ENCODE results near the gene STAT2. TPM values are rescaled to one million over a fixed set of nuclear protein-coding genes. Genes with fewer than 3 reads are reported as not detected.
"Not testable (repeated sequence)": the region's sequence is repeated elsewhere in the genome, so short reads cannot be mapped to it uniquely, and the experiment has no call there.

STAT2 gene
- polyA plus RNA-seq: 95.8 to 120 TPM (median 109 TPM) in 3 replicates
- 17.2 TPM for polyA plus RNA-seq (2011; ENCODE audit: low read depth)
- 45.1 and 54.8 TPM in 2 replicates for polyA plus RNA-seq (2011; cell fraction: cytosol; rRNA removed)
- polyA plus RNA-seq (2011; cell fraction: nucleus; rRNA removed): 344 and 372 TPM in 2 replicates
- 30.2 and 75.7 TPM in 2 replicates for polyA plus RNA-seq (2012; ENCODE audit: low replicate concordance)
- 107 to 189 TPM (median 189 TPM) in 3 replicates for polyA minus RNA-seq
- polyA minus RNA-seq (2011; cell fraction: cytosol; rRNA and poly(A)+ RNA removed): 70.4 TPM
- polyA minus RNA-seq (2011; cell fraction: nucleus; rRNA and poly(A)+ RNA removed): 132 and 225 TPM in 2 replicates

DNA sequence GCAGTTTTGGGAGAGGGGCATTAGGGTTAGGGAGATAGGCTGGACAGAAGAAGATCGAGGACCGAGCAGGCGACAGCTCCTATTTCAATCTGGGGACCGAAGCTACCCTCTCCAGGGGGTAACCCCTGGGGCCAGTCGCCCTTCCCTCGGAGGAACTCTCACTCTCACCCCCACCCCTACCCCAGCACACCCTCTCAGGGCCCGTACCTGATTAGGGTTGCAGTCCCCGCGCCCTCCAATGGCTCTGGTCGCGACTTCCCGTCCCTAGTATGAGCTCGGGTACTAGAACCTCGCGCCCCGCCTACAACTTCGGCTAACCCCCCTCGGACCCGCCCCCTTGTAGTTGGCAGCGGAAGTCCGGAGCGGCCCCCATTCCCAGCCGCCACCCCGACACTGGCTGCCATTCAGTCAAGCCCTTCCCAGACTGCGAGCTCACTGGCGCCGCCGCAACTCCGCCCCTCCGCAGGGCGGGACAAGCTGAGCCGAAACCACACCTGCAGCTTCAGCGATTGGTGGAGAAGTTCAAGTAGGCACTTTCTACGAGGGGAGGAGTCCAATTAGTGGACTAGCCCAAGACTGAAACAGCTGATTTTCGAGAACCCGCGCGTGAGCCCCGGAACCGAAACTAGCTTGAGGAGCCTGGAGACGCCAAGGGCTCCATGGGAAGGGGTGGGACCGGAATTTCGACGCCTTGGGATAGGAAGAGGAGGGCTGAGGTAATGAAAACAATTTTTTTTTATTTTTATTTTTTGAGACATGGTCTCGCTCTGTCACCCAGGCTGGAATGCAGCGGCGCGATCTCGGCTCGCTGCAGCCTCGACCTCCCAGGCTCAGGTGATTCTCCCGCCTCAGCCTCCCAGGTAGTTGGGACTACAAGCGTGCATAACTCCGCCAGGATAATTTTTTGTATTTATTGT, at the start of gene STAT2:
STAT2 (minus strand) TSS at position 257 of the 917 bp plus-strand sequence. CDS start 3,536 bp downstream, outside the sequence.
- H3K9me3 ChIP-seq (ENCODE audit: control insufficient read depth, low read depth, low read length): no peaks in the 10 kb centered on the region
- H3K79me2 ChIP-seq (ENCODE audit: control insufficient read depth, insufficient read depth, low read length): peaks cover 16% of the 10 kb centered on the region
- DNase-seq (ENCODE audit: low read depth, low spot score) (peak; percentile 100), FAIRE-seq (peak; percentile 78)
- H3K4me1 ChIP-seq (ENCODE audit: control insufficient read depth, extremely low read depth, insufficient read depth, low read length): peaks cover 15% of the 10 kb centered on the region
- peak within 1 kb of the TSS; percentile 88 for H2AFZ ChIP-seq (ENCODE audit: control insufficient read depth, low read length)
- no peaks in the 10 kb centered on the region for H3K27me3 ChIP-seq (ENCODE audit: control insufficient read depth, extremely low read depth, insufficient read depth, low read length)
- peak within 1 kb of the TSS; percentile 86 for H3K4me2 ChIP-seq (ENCODE audit: control insufficient read depth, extremely low read depth, insufficient read depth, low read depth, low read length)
- H4K20me1 ChIP-seq (ENCODE audit: control insufficient read depth, extremely low read depth, insufficient read depth, low read length): no peaks in the 10 kb centered on the region
- H3K27ac ChIP-seq (ENCODE audit: control insufficient read depth, insufficient read depth, low read length): peak within 1 kb of the TSS; percentile 91
- H3K9ac ChIP-seq (ENCODE audit: control insufficient read depth, extremely low read depth, insufficient read depth, low read length): peak within 1 kb of the TSS; percentile 95
- H3K36me3 ChIP-seq (ENCODE audit: control insufficient read depth in 2 of 2, extremely low read depth in 1 of 2, insufficient read depth in 2 of 2, low read length in 2 of 2): peaks cover 9 to 12% of the 10 kb centered on the region in 2 experiments
- no peaks in the 10 kb centered on the region for H3K9me1 ChIP-seq (ENCODE audit: control insufficient read depth, extremely low read depth, insufficient read depth, low read length)
- no peak for TF ChIP-seq EZH2 (IDR thresholded peaks at IDR 0.05; ENCODE audit: low read length)
- TF ChIP-seq, protein P1, sequence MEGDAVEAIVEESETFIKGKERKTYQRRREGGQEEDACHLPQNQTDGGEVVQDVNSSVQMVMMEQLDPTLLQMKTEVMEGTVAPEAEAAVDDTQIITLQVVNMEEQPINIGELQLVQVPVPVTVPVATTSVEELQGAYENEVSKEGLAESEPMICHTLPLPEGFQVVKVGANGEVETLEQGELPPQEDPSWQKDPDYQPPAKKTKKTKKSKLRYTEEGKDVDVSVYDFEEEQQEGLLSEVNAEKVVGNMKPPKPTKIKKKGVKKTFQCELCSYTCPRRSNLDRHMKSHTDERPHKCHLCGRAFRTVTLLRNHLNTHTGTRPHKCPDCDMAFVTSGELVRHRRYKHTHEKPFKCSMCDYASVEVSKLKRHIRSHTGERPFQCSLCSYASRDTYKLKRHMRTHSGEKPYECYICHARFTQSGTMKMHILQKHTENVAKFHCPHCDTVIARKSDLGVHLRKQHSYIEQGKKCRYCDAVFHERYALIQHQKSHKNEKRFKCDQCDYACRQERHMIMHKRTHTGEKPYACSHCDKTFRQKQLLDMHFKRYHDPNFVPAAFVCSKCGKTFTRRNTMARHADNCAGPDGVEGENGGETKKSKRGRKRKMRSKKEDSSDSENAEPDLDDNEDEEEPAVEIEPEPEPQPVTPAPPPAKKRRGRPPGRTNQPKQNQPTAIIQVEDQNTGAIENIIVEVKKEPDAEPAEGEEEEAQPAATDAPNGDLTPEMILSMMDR (optimal IDR thresholded peaks at IDR 0.05 in 1 of 3, IDR thresholded peaks at IDR 0.05 in 1 of 3, conservative IDR thresholded peaks at IDR 0.05 in 1 of 3; ENCODE audit: extremely low read depth in 1 of 3, insufficient read depth in 2 of 3, low read length in 3 of 3): no peak
- dilution Hi-C loops (cut with MboI; ENCODE audit: extremely low pct_ligation_motif_present, low sequenced_read_pairs): no loop called here
- peak within 1 kb of the TSS; percentile 84 to 98 (median 92) for H3K4me3 ChIP-seq (ENCODE audit: control insufficient read depth in 2 of 3, extremely low read depth in 1 of 3, insufficient read depth in 2 of 3, low read depth in 1 of 3, low read length in 3 of 3)

DNA sequence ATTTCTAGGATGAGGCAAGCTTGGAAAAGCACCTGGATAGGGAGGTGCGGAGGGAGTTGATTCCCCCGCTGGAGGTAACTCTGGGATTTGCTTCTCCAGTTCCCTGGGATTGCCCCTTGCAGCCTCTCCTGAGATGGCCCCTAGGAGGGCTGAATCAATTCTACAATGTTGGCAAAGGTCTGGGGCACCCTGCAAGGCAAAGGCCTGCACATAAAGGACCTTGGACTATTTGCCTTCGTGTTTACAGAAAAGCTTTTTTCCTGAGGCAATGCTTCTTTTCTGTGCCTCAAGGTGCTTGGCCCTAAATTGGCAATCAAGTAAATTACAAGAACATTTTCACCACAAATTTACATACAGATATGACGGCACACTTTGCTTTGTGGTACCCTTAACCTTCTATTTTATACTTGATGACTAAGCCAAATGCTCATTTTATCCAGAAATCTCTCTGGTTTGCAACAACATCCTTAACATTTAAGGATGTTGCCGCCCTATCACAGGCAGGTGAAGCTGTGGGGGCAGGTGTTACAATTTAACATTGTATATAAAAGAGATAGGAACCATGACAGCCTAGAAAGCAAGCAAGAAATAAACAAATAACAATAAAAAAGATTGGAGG, 49.0 kb upstream of the STAT2 start:
- no peak overlapping the region for H2AFZ ChIP-seq (ENCODE audit: control insufficient read depth, low read length)
- no peaks in the 10 kb centered on the region for H4K20me1 ChIP-seq (ENCODE audit: control insufficient read depth, extremely low read depth, insufficient read depth, low read length)
- H3K27ac ChIP-seq (ENCODE audit: control insufficient read depth, insufficient read depth, low read length): no peak overlapping the region
- DNase-seq (ENCODE audit: low read depth, low spot score) (no peak), FAIRE-seq (no peak)
- H3K36me3 ChIP-seq (ENCODE audit: control insufficient read depth in 2 of 2, extremely low read depth in 1 of 2, insufficient read depth in 2 of 2, low read length in 2 of 2): no peaks in the 10 kb centered on the region
- H3K27me3 ChIP-seq (ENCODE audit: control insufficient read depth, extremely low read depth, insufficient read depth, low read length): no peaks in the 10 kb centered on the region
- no peak overlapping the region for H3K4me2 ChIP-seq (ENCODE audit: control insufficient read depth, extremely low read depth, insufficient read depth, low read depth, low read length)
- no peak overlapping the region for H3K4me3 ChIP-seq (ENCODE audit: control insufficient read depth in 2 of 3, extremely low read depth in 1 of 3, insufficient read depth in 2 of 3, low read depth in 1 of 3, low read length in 3 of 3)
- H3K4me1 ChIP-seq (ENCODE audit: control insufficient read depth, extremely low read depth, insufficient read depth, low read length): no peaks in the 10 kb centered on the region
- no peaks in the 10 kb centered on the region for H3K9me1 ChIP-seq (ENCODE audit: control insufficient read depth, extremely low read depth, insufficient read depth, low read length)
- no peaks in the 10 kb centered on the region for H3K79me2 ChIP-seq (ENCODE audit: control insufficient read depth, insufficient read depth, low read length)
- TF ChIP-seq, protein P1 (optimal IDR thresholded peaks at IDR 0.05 in 1 of 3, IDR thresholded peaks at IDR 0.05 in 1 of 3, conservative IDR thresholded peaks at IDR 0.05 in 1 of 3; ENCODE audit: extremely low read depth in 1 of 3, insufficient read depth in 2 of 3, low read length in 3 of 3): no peak
- TF ChIP-seq EZH2 (IDR thresholded peaks at IDR 0.05; ENCODE audit: low read length): no peak
- no peaks in the 10 kb centered on the region for H3K9me3 ChIP-seq (ENCODE audit: control insufficient read depth, low read depth, low read length)
- dilution Hi-C loops (cut with MboI; ENCODE audit: extremely low pct_ligation_motif_present, low sequenced_read_pairs): no loop called here
- no peak overlapping the region for H3K9ac ChIP-seq (ENCODE audit: control insufficient read depth, extremely low read depth, insufficient read depth, low read length)

DNA sequence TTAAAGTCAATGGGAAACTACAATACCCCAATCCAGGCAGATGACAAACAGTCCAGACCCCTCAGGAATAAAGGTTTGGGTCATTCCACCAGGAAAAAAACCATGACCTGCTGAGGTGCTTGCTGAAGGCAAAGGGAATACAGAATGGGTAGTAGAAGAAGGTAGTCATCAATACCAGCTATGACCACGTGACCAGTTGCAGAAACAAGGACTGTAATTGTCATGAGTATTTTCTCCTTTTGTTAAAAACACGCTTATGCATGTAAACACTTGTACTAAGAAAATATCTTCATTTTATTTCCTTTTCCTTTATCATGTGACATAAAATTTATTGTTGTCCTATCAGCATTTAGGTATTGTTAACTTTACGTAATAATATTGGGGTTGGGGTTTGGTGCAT, 44.3 kb upstream of the STAT2 start:
- H3K36me3 ChIP-seq (ENCODE audit: control insufficient read depth in 2 of 2, extremely low read depth in 1 of 2, insufficient read depth in 2 of 2, low read length in 2 of 2); dilution Hi-C loops (cut with MboI; ENCODE audit: extremely low pct_ligation_motif_present, low sequenced_read_pairs); DNase-seq (ENCODE audit: low read depth, low spot score); H3K4me1 ChIP-seq (ENCODE audit: control insufficient read depth, extremely low read depth, insufficient read depth, low read length); H4K20me1 ChIP-seq (ENCODE audit: control insufficient read depth, extremely low read depth, insufficient read depth, low read length); FAIRE-seq; H3K4me3 ChIP-seq (ENCODE audit: control insufficient read depth in 2 of 3, extremely low read depth in 1 of 3, insufficient read depth in 2 of 3, low read depth in 1 of 3, low read length in 3 of 3); H3K9ac ChIP-seq (ENCODE audit: control insufficient read depth, extremely low read depth, insufficient read depth, low read length); H3K9me3 ChIP-seq (ENCODE audit: control insufficient read depth, low read depth, low read length); H3K27ac ChIP-seq (ENCODE audit: control insufficient read depth, insufficient read depth, low read length); H3K27me3 ChIP-seq (ENCODE audit: control insufficient read depth, extremely low read depth, insufficient read depth, low read length); H3K9me1 ChIP-seq (ENCODE audit: control insufficient read depth, extremely low read depth, insufficient read depth, low read length); H3K4me2 ChIP-seq (ENCODE audit: control insufficient read depth, extremely low read depth, insufficient read depth, low read depth, low read length); H3K79me2 ChIP-seq (ENCODE audit: control insufficient read depth, insufficient read depth, low read length); H2AFZ ChIP-seq (ENCODE audit: control insufficient read depth, low read length): not testable (repeated sequence)

All from keratinocyte (primary cell).